Stimulated activated CD8-positive, alpha-beta memory T cell treated with anti-CD3 and anti-CD28 coated beads, Interleukin-4, amount 100 ng/mL, for 1 hour (primary cell): ENCODE data around the gene AP4S1.
"Not testable (repeated sequence)": the region's sequence is repeated elsewhere in the genome, so short reads cannot be mapped to it uniquely, and the experiment has no call there.

Experiments
- DNase-seq, 2 donors: peaks; one replicate each; pipeline ENCODE4 v3.0.0-alpha.2; 2020; ENCODE audit warnings: low read depth in 2 of 2, low spot score in 1 of 2

AP4S1 gene

GRCh38 chr14:31025367-31026076 lies at the start of gene AP4S1:
Gene AP4S1, plus strand, starts transcription at chr14:31025649. Its CDS starts 40,548 bp downstream, at chr14:31066197.
- DNase-seq, result peak in 1 of 2 donors; percentile 9

GRCh38 chr14:30977752-30978151 lies 47.7 kb upstream of the AP4S1 start:
- DNase-seq, result no peak

- DNase-seq, result not testable (repeated sequence)
These were observed 45.2 kb upstream of the AP4S1 start for GRCh38 chr14:30980106-30980704.

DNA sequence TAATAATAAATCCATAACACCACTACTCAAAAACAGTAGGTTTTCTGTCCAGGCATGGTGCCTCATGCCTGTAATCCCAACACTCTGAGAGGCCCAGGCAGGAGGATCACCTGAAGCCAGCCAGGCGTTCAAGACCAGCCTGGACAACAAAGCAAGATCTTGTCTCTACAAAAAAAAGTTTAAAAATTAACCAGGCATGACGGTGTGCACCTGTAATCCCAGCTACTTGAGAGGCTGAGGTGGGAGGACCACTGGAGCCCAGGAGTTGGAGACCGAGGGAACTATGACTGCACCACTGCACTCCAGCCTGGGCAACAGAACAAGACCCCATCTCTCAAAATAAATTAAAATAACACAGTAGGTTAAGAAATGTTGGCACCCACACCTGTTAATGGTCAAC lies 44.5 kb upstream of the AP4S1 start:
- DNase-seq, result no peak

DNA sequence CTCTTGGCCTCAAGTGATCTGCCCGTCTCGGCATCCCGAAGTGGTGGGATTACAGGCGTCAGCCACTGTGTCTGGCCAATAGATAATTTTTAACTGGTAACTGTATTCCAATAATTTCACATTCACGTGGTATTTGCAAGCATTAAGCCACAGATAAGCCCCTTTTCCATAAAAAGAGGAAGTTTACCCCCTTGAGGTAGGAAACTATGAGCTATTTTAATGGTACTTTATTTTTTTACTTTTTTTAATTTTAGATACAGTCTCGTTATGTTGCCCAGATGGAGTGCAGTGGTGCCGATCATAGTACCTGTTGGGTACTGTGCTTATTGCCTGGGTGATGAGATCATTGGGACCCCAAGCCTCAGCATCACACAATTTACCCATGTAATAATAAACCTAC lies 42.9 kb upstream of the AP4S1 start:
- no peak for DNase-seq

DNA sequence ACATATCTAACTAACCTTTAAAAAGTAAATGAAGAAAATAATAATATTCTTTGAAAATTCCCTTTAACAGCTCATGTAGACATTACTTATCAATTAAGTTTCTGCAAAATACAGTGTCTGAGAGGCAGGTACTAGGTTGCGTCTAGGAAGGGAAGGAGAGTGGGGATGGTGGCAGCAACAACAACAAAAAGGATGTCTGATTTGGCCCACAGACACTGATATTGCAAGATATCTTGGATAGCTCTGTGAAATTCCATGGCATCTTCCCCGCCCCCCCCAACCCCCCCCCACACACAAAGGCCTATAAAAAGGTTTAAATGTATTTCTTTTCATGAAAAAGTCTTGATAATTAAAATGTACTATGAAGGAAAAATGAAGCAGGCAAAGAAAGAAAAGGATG lies 41.6 kb upstream of the AP4S1 start:
- DNase-seq, result no peak

GRCh38 chr14:30985796-30986195 lies 39.7 kb upstream of the AP4S1 start:
- DNase-seq, result no peak

DNA sequence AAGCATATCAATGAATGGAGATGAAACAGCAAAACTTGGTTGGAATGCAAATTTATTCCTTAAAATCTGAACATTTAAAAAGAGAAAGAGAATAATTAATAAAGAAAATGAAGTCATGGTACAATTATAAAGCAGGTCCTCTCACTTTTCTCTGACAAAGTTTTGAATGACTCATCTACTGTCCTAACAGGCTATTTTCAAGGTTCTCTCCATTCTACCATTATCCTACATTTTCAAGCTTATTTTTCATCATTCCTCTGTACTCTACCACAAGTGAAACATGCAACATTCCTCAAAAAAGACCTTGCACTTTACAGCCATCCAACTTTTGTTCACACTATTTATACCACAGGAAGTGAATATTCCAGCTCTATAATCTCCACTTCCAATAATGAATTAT lies 36.9 kb upstream of the AP4S1 start:
- DNase-seq, result no peak

DNA sequence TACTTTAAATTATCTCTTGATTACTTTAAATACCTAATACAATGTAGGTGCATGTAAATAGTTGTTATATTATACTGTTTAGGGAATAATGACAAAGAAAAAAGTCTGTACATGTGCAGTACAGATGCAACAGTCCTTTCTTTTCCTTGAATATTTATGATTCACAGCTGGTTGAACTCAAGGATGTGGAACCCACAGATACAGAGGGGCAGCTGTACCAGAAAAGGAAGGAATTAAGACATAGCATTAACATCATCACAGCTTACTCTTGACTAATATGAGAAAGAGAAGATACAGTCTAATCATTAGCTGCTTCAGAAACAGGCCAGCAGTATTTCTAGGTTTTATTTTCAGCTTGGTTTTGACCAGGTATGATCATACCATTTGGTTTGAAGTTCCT lies 34.7 kb upstream of the AP4S1 start:
- no peak for DNase-seq

GRCh38 chr14:30991408-30991807 lies 34.0 kb upstream of the AP4S1 start:
- DNase-seq, result no peak

- DNase-seq, result no peak
These were observed 32.4 kb upstream of the AP4S1 start for GRCh38 chr14:30993071-30993470.

DNA sequence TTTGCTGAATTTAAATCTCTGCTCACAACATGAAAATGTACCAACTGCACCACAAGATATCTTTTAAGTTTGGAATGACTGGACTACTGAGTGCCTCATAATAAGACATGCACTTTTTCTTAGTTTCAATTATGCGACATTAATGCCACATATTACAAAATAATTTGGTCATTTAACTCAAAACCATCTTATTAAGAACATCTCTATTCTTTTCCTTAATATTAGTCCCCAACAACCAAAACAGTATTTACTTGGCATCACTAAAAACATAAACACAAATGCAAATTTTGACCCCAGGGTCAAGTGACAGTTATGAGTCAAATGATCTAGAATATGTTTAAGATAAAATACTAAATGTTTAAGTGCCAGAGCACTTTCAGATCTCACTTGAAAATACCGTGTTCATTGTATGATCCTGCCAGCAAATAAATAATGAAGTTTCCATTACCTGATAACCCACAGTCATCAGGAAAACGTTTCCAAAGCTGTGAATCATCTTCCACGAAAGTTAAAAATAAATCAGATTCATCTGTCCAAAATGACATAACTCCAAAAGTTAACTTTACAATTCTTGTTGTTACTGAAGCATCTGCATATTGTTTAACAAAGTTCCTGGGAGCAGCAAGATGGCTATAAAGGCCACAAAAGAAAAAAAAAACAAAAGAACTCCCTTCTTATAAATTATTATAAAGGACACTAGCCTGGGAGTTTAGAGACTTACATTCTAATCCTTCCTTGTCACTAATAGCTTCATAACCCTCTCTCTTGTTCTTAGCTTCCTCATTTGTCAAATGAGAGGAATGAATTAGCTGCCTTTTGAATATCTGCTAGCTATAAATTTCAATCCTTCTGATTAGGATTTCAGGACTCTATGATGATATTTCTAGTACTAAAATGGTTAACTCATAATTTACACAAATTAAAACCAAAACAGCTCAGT lies 30.5 kb upstream of the AP4S1 start:
- DNase-seq, result no peak

DNA sequence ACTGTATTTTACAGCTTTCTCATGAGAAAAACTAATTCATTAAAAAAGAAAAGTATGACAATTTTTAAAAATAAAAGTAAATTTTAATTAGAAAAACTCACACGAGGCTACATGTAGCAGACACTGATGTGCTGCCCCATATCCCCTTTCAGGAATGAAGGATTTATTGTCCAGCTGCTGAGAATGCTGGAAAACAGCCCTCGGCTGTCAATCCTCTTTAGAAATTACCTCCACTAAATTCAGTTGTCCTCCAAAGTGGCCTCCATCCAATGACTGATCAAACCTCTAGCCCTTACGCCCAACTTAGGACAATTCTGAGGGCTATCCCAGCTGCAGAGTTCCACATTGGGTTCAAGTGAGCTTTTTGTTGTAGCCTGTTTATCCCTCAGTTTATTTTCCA lies 29.8 kb upstream of the AP4S1 start:
- no peak for DNase-seq

DNA sequence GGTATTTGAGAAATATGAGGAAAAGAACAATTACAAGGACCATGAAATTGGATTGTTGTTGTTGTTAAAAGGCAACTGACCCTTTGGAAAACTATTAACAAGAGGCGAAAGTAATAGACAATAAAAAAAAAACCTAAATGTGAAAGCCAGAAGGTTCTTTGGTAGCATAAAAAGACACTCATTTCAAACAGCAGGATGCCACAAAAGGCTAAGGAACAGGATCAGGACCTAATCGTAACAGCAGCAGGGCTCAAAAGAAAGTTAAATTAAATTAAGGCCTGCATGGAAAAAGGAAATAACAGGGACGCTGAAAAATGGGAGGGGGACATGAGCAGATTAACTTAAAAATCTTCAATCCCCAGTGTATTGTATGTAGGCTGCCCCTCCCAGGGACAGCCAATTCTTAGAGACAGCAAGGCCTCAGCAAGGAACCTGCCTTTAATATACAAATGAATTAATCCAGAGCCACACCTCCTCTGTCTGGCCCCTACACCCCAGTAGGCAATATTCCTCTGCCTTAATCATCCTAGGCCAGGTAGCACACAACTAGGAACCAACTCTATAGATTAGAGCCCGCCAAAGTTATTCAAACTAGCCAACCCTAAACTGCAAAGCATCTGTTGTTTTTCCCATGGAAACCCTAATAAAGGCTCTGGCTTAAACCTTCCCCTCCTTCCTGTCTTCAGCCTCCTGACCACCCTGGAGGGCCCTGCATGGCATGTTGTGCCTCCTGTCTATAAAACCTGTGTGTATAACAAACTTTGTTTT lies 28.4 kb upstream of the AP4S1 start:
- no peak for DNase-seq

- no peak for DNase-seq
These were observed 27.2 kb upstream of the AP4S1 start for GRCh38 chr14:30998100-30998706.

DNA sequence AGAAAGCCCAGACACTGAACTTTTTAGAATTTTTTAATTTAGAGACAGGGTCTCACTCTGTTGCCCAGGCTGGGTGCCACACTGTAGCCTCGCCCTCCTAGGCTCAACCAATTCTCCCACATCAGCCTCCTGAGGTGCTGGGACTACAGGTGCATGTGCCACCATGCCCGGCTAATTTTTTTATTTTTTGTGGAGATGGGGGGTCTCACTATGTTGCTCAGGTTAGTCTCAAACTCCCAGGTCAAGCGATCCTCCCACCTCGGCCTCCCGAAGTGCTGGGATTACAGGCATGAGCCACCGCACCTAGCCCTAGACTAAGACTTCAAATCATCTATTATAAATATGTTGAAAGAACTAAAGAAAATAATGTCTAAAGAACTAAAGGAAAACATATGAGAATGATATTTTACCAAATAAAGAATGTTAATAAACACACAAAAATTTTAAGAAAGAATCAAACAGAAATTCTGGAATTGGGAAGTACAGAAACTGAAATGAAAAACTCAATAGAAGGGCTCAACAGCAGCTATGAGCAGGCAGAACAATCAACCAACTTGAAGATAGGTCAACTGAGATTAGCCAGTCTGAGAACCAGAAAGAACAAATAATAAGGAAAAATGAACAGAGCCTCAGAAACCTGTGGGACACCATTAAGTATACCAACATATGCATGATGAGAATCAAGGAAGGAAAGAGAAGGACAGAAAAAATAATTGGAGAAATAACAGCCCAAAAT lies 26.2 kb upstream of the AP4S1 start:
- no peak for DNase-seq

- no peak for DNase-seq
These were observed 24.7 kb upstream of the AP4S1 start for GRCh38 chr14:31000629-31001338.

- no peak for DNase-seq
These were observed 24.1 kb upstream of the AP4S1 start for GRCh38 chr14:31001339-31001658.

DNA sequence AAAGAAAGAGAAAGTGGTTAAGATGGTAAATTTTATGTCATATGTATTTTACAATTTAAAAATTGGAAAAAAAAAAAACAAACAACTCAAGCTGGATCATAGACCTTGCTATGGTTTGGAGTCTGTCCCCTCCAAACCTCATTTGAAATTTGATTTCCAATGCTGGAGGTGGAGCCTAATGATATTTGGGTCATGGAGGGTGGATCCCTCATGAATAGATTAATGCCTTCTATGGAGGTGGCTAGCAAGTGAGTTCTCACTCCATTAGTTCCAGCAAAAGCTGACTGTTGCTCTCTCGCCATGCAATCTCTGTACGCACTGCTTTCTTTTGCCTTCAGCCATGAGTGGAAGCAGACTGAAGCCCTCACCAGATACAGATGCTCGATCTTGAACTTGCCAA lies 22.2 kb upstream of the AP4S1 start:
- DNase-seq, result no peak

DNA sequence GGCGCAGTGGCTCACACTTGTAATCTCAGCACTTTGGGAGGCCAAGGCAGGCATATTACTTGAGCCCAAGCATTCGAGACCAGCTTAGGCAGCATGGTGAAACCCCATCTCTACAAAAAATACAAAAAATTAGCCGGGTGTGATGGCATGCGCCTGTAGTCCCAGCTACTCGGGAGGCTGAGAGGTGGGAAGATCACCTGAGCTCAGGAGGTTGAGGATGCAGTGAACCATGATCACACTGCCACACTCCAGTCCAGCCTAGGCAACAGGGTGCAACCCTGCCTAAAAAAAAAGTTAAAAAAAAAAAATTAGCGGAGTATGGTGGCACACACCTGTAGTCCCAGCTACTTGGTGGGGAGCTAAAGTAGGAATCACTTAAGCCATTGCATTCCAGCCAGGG lies 21.4 kb upstream of the AP4S1 start:
- DNase-seq, result not testable (repeated sequence)
